ENCODE results near the gene TBL1Y.
A peak's percentile ranks its signal among the peaks of the same experiment; 100 is the strongest.
"Not testable (repeated sequence)": the region's sequence is repeated elsewhere in the genome, so short reads cannot be mapped to it uniquely, and the experiment has no call there.

The TBL1Y gene

GRCh38 chrY:6910372-6911252 is at the start of gene TBL1Y:
TBL1Y (plus strand) TSS chrY:6910697; CDS start chrY:7025085, 114,388 bp downstream.
- no peak for DNase-seq

- DNase-seq = no peak
Measured at GRCh38 chrY:6894496-6894895, 16.0 kb upstream of the TBL1Y start.

GRCh38 chrY:6895236-6895635 is 15.3 kb upstream of the TBL1Y start:
- no peak for DNase-seq

GRCh38 chrY:6902116-6902515 is 8.4 kb upstream of the TBL1Y start:
- not testable (repeated sequence) for DNase-seq

GRCh38 chrY:6907591-6907990 is 2.9 kb upstream of the TBL1Y start:
- no peak for DNase-seq

GRCh38 chrY:6908021-6908420 is 2.5 kb upstream of the TBL1Y start:
- not testable (repeated sequence) for DNase-seq

GRCh38 chrY:6909118-6909521 is 1.4 kb upstream of the TBL1Y start:
- DNase-seq = no peak

- DNase-seq = no peak
Measured at GRCh38 chrY:6909856-6910255, 641 bp upstream of the TBL1Y start.

GRCh38 chrY:6911253-6911881 is 870 bp downstream of the TBL1Y start, which contains the start of gene AMELY:
AMELY (minus strand) TSS chrY:6911752; CDS start chrY:6872608, 39,144 bp downstream.
- DNase-seq = no peak

GRCh38 chrY:6913362-6913761 is 2.9 kb downstream of the TBL1Y start:
- no peak for DNase-seq

- no peak for DNase-seq
Measured at GRCh38 chrY:6921061-6921460, 10.6 kb downstream of the TBL1Y start.

GRCh38 chrY:6928265-6928664 is 17.8 kb downstream of the TBL1Y start:
- DNase-seq = no peak

GRCh38 chrY:6929237-6929636 is 18.7 kb downstream of the TBL1Y start:
- no peak for DNase-seq

- DNase-seq = no peak
Measured at GRCh38 chrY:6931779-6932396, 21.4 kb downstream of the TBL1Y start.

GRCh38 chrY:6935497-6935896 is 25.0 kb downstream of the TBL1Y start:
- no peak for DNase-seq

GRCh38 chrY:6947695-6948094 is 37.2 kb downstream of the TBL1Y start:
- no peak for DNase-seq

GRCh38 chrY:6948378-6948777 is 37.9 kb downstream of the TBL1Y start:
- DNase-seq = no peak

GRCh38 chrY:6949947-6950346 is 39.5 kb downstream of the TBL1Y start:
- DNase-seq = no peak

GRCh38 chrY:6964732-6965131 is 54.2 kb downstream of the TBL1Y start:
- peak in 1 of 2 donors; percentile 59 for DNase-seq

GRCh38 chrY:6966521-6966920 is 56.0 kb downstream of the TBL1Y start:
- no peak for DNase-seq

GRCh38 chrY:6967736-6968135 is 57.2 kb downstream of the TBL1Y start:
- no peak for DNase-seq

- no peak for DNase-seq
Measured at GRCh38 chrY:6968191-6968590, 57.7 kb downstream of the TBL1Y start.

- no peak for DNase-seq
Measured at GRCh38 chrY:6972271-6972887, 61.9 kb downstream of the TBL1Y start.

All from CD4-positive, alpha-beta T cell treated with Interleukin-1 beta for 1 hour (primary cell).